Embryonic facial prominence (tissue), 1 donor: ENCODE measurements around the gene SLC15A4.
"Not testable (repeated sequence)": the region's sequence is repeated elsewhere in the genome, so short reads cannot be mapped to it uniquely, and the experiment has no call there.

Experiments
- DNase-seq: peaks from one replicate; pipeline ENCODE4 v3.0.0-alpha.2; 2016; ENCODE audit errors: extremely low spot score

Gene SLC15A4

GRCh38 chr12:128844031-128844635, 20.4 kb upstream of the SLC15A4 start:
- no peak for DNase-seq

- DNase-seq = no peak
These were observed 19.8 kb upstream of the SLC15A4 start for GRCh38 chr12:128843538-128843937.

GRCh38 chr12:128842579-128842978, 18.8 kb upstream of the SLC15A4 start:
- DNase-seq = no peak

DNA sequence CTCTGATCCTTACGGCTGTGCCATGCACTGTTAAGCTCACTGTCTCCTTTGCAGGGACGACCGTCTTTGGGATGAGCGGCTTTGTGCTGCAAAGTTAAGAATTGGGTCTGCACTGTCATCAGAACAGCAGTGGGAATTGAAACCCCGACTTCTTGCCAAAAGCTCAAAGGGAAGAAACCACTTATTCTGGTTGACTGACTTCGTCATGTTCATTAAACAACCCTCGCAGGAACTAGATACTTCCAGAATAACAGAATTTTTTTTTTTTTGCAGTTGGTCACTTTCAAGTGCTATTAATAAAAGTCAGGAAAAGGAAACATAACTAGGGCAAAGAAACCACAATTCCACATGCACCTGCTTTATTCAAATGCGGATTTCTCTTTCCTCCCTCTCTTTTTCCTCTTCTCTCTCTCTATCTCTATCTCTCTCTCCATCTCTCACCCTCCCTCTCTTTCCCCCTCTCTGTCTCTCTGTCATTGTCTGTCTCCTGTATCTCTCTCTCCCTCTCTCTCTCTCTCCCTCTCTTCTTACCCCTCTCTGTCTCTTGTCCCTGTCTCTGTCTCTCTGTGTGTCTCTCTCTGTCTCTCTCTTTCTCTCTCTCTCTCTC, 17.2 kb upstream of the SLC15A4 start:
- no peak for DNase-seq

- not testable (repeated sequence) for DNase-seq
These were observed 16.1 kb upstream of the SLC15A4 start for GRCh38 chr12:128839885-128840284.

- no peak for DNase-seq
These were observed 9.7 kb upstream of the SLC15A4 start for GRCh38 chr12:128833418-128833817.

GRCh38 chr12:128830505-128830893, 6.7 kb upstream of the SLC15A4 start:
- DNase-seq = no peak

- DNase-seq = no peak
These were observed 6.2 kb upstream of the SLC15A4 start for GRCh38 chr12:128829861-128830504.

DNA sequence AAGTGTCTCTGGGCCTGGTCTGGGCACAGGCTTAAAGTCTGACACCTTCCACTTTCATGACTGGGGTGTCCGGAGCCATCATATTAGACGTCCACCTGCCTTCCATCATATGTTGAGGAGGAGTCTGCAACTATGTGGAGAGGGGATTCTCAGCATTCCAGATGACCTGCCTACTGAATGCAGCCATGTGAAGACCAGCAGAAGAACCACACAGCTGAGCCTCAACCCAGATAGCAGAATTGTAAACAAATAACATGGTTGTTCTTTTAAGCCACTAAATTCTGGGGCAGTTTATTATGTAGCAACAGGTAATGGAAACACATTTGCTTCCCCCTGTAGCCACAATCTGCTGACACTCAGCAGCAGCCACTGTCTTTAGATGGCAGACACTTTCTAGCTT, 4.0 kb upstream of the SLC15A4 start:
- DNase-seq = no peak

GRCh38 chr12:128825835-128826234, 2.1 kb upstream of the SLC15A4 start:
- no peak for DNase-seq

DNA sequence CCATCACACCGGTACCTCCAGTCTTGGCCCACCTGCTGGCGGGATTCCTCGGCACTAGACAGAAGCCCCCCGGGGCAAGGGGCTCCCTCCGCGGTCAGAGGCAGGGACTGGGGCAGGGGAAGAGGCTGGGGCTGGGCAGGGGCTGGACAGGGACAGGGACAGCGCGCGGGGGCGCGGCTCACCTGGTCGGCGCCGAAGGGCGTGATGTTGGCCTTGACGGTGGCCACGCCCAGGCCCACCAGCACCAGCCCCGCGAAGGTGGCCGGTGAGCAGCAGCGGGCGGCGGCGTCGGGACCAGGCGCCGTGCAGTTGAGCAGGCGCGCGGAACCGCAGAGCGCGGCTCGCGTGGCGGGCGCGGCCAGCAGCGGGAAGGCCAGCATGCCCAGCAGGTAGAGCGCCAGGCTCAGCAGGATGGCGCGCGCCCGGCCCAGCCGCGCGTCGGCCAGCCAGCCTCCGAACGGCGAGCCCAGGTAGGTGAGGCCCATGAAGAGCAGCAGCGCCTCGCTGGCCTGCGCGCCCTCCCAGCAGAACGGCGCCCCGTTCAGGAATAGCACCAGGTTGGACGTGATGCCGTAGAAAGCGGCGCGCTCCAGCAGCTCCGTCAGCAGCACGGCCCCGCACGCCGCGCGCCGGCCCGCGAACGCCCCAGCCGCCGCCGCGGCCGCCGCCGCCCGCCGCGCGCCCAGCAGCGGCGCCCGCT, 392 bp downstream of the SLC15A4 start:
- no peak for DNase-seq

GRCh38 chr12:128820723-128821432, 2.9 kb downstream of the SLC15A4 start:
- no peak for DNase-seq

DNA sequence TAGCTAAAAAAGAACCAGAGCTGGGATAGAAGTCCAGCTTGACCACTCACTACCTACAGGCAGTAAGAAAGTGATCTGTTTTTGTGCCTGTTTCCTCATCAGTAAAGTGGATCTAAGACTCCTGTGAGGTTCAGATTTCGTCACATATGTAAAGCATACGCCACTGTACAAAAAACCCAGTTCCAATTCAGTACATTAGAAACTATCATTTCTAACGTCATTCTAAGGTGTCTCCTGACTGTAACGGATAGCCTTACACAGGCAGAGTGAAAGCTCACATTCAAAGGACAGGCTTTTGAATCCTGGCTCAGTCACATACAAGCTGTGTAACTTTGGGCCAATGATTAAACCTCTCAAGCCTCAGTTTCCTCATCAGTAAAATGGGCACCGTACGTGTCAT, 3.5 kb downstream of the SLC15A4 start:
- DNase-seq = no peak

- no peak for DNase-seq
These were observed 4.2 kb downstream of the SLC15A4 start for GRCh38 chr12:128819293-128820144.

DNA sequence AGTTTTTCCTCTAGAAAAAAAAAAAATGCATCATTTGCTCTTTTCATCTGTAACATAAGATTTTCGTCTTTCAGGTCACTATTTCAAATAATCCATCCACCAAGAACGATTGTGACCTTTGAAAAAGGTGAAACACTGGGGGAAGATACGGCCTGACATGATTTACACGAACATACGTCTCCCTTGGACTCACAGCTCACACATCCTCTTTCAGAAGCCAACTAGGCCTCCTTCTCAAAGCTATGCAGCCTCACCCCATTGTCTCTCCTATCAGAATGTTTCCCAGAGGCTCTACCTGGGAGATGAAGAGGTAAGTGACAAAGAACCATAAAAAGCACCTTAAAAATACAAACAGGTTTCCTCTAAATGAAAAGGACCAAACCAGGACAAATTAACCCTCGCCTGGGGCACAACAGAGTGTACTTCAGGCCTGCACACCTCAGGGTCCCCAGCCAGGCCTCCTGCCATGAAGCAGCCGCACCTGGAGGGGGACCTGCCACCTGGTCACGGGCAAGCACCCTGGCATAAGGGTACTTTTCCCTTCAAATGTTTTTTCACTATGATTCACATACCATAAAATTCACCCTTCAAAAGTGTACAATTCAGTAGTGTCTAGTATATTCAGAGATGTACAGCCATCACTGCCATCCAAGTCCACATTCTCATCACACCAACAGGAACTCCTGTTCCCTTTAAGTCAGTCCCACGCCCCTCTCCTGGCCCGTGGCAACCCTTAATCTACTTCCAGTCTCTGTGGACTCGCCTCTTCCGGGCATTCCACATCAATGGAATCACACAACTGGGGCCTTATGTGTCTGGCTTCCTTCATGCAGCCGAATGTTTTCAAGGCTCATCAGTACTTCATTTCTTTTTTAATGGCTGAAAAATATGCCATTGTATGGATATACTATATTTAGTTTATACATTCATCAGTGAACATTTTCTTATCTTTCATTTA, 5.4 kb downstream of the SLC15A4 start:
- no peak for DNase-seq

GRCh38 chr12:128817111-128818015, 6.4 kb downstream of the SLC15A4 start:
- no peak for DNase-seq

GRCh38 chr12:128816643-128816920, 7.2 kb downstream of the SLC15A4 start:
- no peak for DNase-seq

DNA sequence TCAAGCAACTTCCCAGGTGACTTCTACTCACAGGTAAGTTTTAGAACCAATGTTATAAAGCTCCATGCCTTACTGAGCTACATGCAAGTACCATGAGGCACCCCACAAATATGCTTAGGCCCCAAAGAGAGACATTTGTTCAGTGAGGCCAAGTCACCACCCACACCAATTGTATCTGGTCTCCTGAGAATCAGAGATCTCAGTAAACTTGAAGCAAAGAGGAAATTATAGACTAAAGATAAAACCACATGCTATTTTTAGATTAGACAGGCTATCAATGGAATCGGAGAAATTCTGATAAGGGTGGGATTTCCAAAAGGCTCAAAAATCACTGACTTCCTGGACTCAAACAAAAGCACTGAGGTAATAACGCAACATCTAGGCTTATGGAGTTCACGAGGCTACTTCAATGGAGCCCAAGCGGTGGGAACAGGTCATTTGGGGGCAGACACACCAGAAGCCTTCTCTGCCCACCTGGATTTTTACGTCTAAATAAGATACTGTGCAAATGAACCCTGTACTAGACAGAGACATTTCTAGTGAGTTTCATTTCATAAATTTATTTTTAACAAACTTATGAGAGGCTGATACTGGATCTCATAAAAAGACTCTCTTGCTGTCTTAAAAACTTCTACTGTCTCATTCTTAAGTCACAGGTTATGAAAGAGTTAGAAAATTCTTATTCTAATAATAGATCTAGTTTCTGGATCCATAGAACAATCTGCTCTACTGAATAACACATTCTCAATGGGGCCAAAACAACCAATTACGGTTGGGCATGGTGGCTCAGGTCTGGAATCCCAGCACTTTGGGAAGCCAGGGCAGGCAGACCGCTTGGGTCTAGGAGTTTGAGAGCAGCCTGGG, 7.7 kb downstream of the SLC15A4 start:
- no peak for DNase-seq
